HCT116 (cell line): Measurements from ENCODE around the gene WNT2B. TPM values are rescaled to one million over a fixed set of nuclear protein-coding genes. Genes with fewer than 3 reads are reported as not detected.

Source experiments
- ATAC-seq: fragments of 200-7000 bp; cut with Tn5 transposase; 2 replicates; pipeline ENCODE4 v1.9.1; 2020; ENCODE audit warnings: mild to moderate bottlenecking, moderate library complexity
- BruUV-seq: library from RNA; stranded (reverse); fragments of 400-500 nt; replicated peaks from 2 replicates; lab custom pipeline; 2021; lab: Mats Ljungman, UMichigan
- CTCF ChIA-PET: fragments of 300-600 bp; sonication (Branson Sonifier 250); formaldehyde crosslinking; loops from one replicate; lab custom pipeline; 2021; ENCODE audit warnings: antibody characterized with exemption; lab: Charles Lee
- POLR2A ChIA-PET: fragments of 300-600, 350-600 bp; sonication (Branson Sonifier 250); formaldehyde crosslinking; loops from one replicate; lab custom pipeline; 2021; ENCODE audit warnings: antibody characterized with exemption; lab: Charles Lee
- RAD21 ChIA-PET, 2 experiments: fragments of 300-600 bp; sonication (Branson Sonifier 250); formaldehyde crosslinking; loops; one replicate each; lab custom pipeline; 2023; ENCODE audit warnings: low total read pairs in 2 of 2; ENCODE audit not compliant: uncharacterized antibody in 2 of 2, unreplicated experiment in 2 of 2, low non-redundant PET in 1 of 2; lab: Charles Lee
- DNase-seq: peaks from one replicate; pipeline ENCODE4 v3.0.0-alpha.2; 2010; ENCODE audit warnings: low read depth, low spot score
- H2AFZ ChIP-seq: fragments of 200-600 bp; shearing (Covaris generic), sonication (generic); 2 replicates; pipeline ENCODE4 v1.6.1; 2017; ENCODE audit warnings: low read depth, mixed run types, mixed read lengths, antibody characterized with exemption, low read length; ENCODE audit not compliant: poor library complexity, severe bottlenecking
- H3K27ac ChIP-seq: 2 replicates; pipeline ENCODE4 v1.5.1; 2012; ENCODE audit warnings: low read depth, low read length
- H3K27me3 ChIP-seq: fragments of 200-600 bp; sonication (generic); 2 replicates; pipeline ENCODE4 v1.6.1; 2016; ENCODE audit warnings: mixed run types, low read length, mixed read lengths; ENCODE audit not compliant: insufficient read depth
- H3K36me3 ChIP-seq, 2 experiments: fragments of 200-500 bp in 1 of 2; fragments of 200-600 bp in 1 of 2; sonication (Bioruptor generic) in 1 of 2; sonication (generic) in 1 of 2; 2 replicates each; pipeline versions ENCODE4 v1.5.1 to v1.6.1; 2014 to 2016; ENCODE audit warnings: low read length in 2 of 2, inconsistent platforms in 1 of 2, mixed read lengths in 1 of 2, mixed run types in 1 of 2; ENCODE audit not compliant: insufficient read depth in 2 of 2, control insufficient read depth in 1 of 2
- H3K4me1 ChIP-seq, 2 experiments: fragments of 200-600 bp in 1 of 2; sonication (generic) in 1 of 2; 2 replicates each; pipeline versions ENCODE4 v1.5.1 to v1.6.1; 2012 to 2017; ENCODE audit warnings: low read length in 2 of 2, inconsistent platforms in 1 of 2, mild to moderate bottlenecking in 1 of 2, mixed read lengths in 1 of 2, mixed run types in 1 of 2, moderate library complexity in 1 of 2; ENCODE audit not compliant: insufficient read depth in 2 of 2, control insufficient read depth in 1 of 2
- H3K4me2 ChIP-seq: fragments of 200-600 bp; sonication (generic); 2 replicates; pipeline ENCODE4 v1.6.1; 2017; ENCODE audit warnings: mixed run types, low read length, mixed read lengths
- H3K4me3 ChIP-seq, 2 experiments: fragments of 200-600 bp in 1 of 2; sonication (generic) in 1 of 2; replicated peaks in 1 of 2; 2 replicates each; pipeline ENCODE4 v1.5.1; 2011 to 2016; ENCODE audit warnings: low read length in 2 of 2, control low read depth in 1 of 2, low read depth in 1 of 2, mild to moderate bottlenecking in 1 of 2, mixed read lengths in 1 of 2, mixed run types in 1 of 2
- H3K79me2 ChIP-seq: fragments of 200-600 bp; sonication (generic); 2 replicates; pipeline ENCODE4 v1.6.1; 2017; ENCODE audit warnings: mild to moderate bottlenecking, mixed run types, low read length, moderate library complexity, mixed read lengths; ENCODE audit not compliant: insufficient read depth
- H3K9ac ChIP-seq: fragments of 200-600 bp; sonication (generic); 2 replicates; pipeline ENCODE4 v1.6.1; 2016; ENCODE audit warnings: low read length, mixed read lengths
- H3K9me2 ChIP-seq: fragments of 200-600 bp; sonication (generic), shearing (Covaris generic); 2 replicates; pipeline ENCODE4 v1.6.1; 2017; ENCODE audit warnings: mixed run types, mild to moderate bottlenecking, moderate library complexity; ENCODE audit not compliant: insufficient read depth
- H3K9me3 ChIP-seq, 2 experiments: fragments of 200-500 bp in 1 of 2; fragments of 200-600 bp in 1 of 2; sonication (Bioruptor generic) in 1 of 2; sonication (generic) in 1 of 2; 2 replicates each; pipeline ENCODE4 v1.6.1; 2014 to 2017; ENCODE audit warnings: low read length in 2 of 2, mixed read lengths in 2 of 2, inconsistent platforms in 1 of 2, low read depth in 1 of 2, mild to moderate bottlenecking in 1 of 2, mixed run types in 1 of 2, moderate library complexity in 1 of 2; ENCODE audit not compliant: control insufficient read depth in 1 of 2, insufficient read depth in 1 of 2
- H4K20me1 ChIP-seq: fragments of 200-600 bp; sonication (generic), shearing (Covaris generic); 2 replicates; pipeline ENCODE4 v1.6.1; 2017; ENCODE audit warnings: mixed run types, mild to moderate bottlenecking, moderate library complexity; ENCODE audit not compliant: insufficient read depth
- EGR1 ChIP-seq: IDR thresholded peaks from 2 replicates; pipeline ENCODE4 v1.6.1; 2012; ENCODE audit warnings: low read depth
- FOSL1 ChIP-seq: IDR thresholded peaks from 2 replicates; pipeline ENCODE4 v1.6.1; 2012; ENCODE audit warnings: low read depth
- SIN3A ChIP-seq: IDR thresholded peaks from 2 replicates; pipeline ENCODE4 v1.6.1; 2012; ENCODE audit warnings: low read depth
- TCF7L2 ChIP-seq: IDR thresholded peaks from 2 replicates; pipeline ENCODE4 v1.7.0; 2011; ENCODE audit warnings: borderline replicate concordance, inconsistent platforms; ENCODE audit not compliant: insufficient read depth, insufficient read length; ENCODE audit errors: extremely low read depth
- YY1 ChIP-seq: IDR thresholded peaks from 2 replicates; pipeline ENCODE4 v1.6.1; 2011; ENCODE audit warnings: low read length, low read depth, moderate library complexity, mild to moderate bottlenecking; ENCODE audit not compliant: insufficient replicate concordance; ENCODE audit errors: extremely low read depth
- intact Hi-C: fragments of 100-400 bp; cut with micrococcal nuclease; formaldehyde crosslinking; loops from 2 replicates; pipeline ENCODE4 v1.10.0; 2022
- total RNA-seq: library from RNA; stranded (reverse); gene quantifications from one replicate; pipeline ENCODE4 v1.2.1, GENCODE V29; 2021; ENCODE audit not compliant: unreplicated experiment
- TF ChIP-seq, protein P1 (sequence below): IDR thresholded peaks from 2 replicates; pipeline ENCODE4 v1.6.1; 2011; ENCODE audit warnings: mild to moderate bottlenecking, low read length, moderate library complexity; ENCODE audit not compliant: insufficient replicate concordance; ENCODE audit errors: extremely low read depth
- TF ChIP-seq, protein P2 (sequence below), 3 experiments: fragments of 200-600 bp in 1 of 3; sonication (generic) in 1 of 3; IDR thresholded peaks in 2 of 3; conservative IDR thresholded peaks in 1 of 3; 2 replicates each; pipeline ENCODE4 v1.5.1; 2012 to 2017; ENCODE audit warnings: low read depth in 2 of 3, low read length in 2 of 3, antibody characterized with exemption in 1 of 3, borderline replicate concordance in 1 of 3, control low read depth in 1 of 3, mild to moderate bottlenecking in 1 of 3, mixed read lengths in 1 of 3, mixed run types in 1 of 3, moderate library complexity in 1 of 3; ENCODE audit not compliant: insufficient read depth in 1 of 3
- TF ChIP-seq, protein P3 (sequence below): IDR thresholded peaks from 2 replicates; pipeline ENCODE4 v1.6.1; 2012

Gene WNT2B
- total RNA-seq, 1 experiment from 2014 or later: 1.5 TPM

DNA sequence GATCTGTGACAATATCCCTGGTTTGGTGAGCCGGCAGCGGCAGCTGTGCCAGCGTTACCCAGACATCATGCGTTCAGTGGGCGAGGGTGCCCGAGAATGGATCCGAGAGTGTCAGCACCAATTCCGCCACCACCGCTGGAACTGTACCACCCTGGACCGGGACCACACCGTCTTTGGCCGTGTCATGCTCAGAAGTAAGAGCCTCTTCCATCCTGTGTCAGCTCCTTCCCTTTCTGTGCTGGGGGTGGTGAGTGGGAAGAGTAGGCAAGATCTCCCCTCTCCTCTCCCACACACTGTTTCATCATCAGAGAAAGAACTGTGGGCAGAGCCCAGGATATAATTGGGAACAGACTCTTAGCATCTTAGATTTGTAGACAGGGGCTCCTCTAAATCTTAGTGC lies 6.1 kb downstream of the WNT2B start (continued):
- no peak for TF ChIP-seq TCF7L2
- TF ChIP-seq, protein P1, sequence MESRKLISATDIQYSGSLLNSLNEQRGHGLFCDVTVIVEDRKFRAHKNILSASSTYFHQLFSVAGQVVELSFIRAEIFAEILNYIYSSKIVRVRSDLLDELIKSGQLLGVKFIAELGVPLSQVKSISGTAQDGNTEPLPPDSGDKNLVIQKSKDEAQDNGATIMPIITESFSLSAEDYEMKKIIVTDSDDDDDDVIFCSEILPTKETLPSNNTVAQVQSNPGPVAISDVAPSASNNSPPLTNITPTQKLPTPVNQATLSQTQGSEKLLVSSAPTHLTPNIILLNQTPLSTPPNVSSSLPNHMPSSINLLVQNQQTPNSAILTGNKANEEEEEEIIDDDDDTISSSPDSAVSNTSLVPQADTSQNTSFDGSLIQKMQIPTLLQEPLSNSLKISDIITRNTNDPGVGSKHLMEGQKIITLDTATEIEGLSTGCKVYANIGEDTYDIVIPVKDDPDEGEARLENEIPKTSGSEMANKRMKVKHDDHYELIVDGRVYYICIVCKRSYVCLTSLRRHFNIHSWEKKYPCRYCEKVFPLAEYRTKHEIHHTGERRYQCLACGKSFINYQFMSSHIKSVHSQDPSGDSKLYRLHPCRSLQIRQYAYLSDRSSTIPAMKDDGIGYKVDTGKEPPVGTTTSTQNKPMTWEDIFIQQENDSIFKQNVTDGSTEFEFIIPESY: no peak
- TF ChIP-seq YY1: no peak
- TF ChIP-seq, all 23 proteins: peak for 0

DNA sequence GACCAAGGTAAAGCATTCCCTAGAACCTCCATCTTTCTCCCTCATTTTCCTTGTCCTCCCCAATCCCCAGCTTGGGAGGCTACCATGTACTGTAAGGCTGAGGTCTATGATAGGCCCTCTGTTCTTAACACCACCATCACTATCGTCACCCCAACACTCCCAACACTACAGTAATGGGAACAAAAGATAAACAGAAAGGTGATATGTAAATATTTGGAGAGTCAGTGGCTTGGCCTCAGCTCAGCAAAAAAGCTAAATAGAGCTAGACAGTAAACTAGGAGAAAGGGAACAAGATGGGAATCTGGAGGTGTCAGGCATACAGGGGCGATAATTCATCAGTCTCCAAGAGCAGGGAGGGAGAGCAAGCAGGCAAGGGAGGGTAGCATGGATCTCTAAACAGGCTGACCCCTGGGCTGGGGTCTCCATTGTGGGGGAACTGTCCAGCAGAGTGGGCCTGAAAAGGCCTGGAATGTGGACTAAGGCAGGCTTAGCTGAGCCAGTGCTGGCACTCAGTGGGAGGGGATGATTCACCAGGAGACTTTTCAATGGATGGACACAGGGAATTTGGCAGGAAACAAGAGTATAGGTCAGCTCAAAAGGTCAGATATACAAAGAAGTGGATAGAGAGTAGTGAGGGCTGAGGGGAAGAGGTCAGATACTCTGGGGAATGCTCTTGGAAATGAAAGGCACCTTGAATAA lies 6.7 kb downstream of the WNT2B start:
- H3K4me1 ChIP-seq: peaks cover 2 to 8% of the 10 kb centered on the region in 2 experiments; a peak in 2 of 4 replicates
- no peaks in the 10 kb centered on the region for H3K36me3 ChIP-seq
- H3K4me3 ChIP-seq: no peak overlapping the region
- ChIA-PET RAD21 (no interaction called here), POLR2A (no interaction called here), CTCF (no interaction called here)
- H3K27me3 ChIP-seq: no peaks in the 10 kb centered on the region
- no peaks in the 10 kb centered on the region for H3K9me2 ChIP-seq
- no peaks in the 10 kb centered on the region for H4K20me1 ChIP-seq
- no peak overlapping the region for H3K9ac ChIP-seq
- H3K4me2 ChIP-seq: no peak overlapping the region
- DNase-seq (no peak), ATAC-seq (0 out of 2 replicates have a peak, but pooled peaks have one; percentile 47)
- no peaks in the 10 kb centered on the region for H3K79me2 ChIP-seq
- H3K27ac ChIP-seq: no peak overlapping the region
- no TSS peak for BruUV-seq
- intact Hi-C loops: no loop called here
- no peaks in the 10 kb centered on the region for H3K9me3 ChIP-seq
- no peak for TF ChIP-seq EGR1
- TF ChIP-seq SIN3A: no peak
- TF ChIP-seq, protein P2, sequence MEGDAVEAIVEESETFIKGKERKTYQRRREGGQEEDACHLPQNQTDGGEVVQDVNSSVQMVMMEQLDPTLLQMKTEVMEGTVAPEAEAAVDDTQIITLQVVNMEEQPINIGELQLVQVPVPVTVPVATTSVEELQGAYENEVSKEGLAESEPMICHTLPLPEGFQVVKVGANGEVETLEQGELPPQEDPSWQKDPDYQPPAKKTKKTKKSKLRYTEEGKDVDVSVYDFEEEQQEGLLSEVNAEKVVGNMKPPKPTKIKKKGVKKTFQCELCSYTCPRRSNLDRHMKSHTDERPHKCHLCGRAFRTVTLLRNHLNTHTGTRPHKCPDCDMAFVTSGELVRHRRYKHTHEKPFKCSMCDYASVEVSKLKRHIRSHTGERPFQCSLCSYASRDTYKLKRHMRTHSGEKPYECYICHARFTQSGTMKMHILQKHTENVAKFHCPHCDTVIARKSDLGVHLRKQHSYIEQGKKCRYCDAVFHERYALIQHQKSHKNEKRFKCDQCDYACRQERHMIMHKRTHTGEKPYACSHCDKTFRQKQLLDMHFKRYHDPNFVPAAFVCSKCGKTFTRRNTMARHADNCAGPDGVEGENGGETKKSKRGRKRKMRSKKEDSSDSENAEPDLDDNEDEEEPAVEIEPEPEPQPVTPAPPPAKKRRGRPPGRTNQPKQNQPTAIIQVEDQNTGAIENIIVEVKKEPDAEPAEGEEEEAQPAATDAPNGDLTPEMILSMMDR (IDR thresholded peaks at IDR 0.05 in 2 of 3, conservative IDR thresholded peaks at IDR 0.05 in 1 of 3; ENCODE audit: borderline replicate concordance in 1 of 3, insufficient read depth in 1 of 3, low read depth in 2 of 3, low read length in 2 of 3): no peak
- no peak for TF ChIP-seq FOSL1
- TF ChIP-seq, protein P3, sequence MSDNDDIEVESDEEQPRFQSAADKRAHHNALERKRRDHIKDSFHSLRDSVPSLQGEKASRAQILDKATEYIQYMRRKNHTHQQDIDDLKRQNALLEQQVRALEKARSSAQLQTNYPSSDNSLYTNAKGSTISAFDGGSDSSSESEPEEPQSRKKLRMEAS: no peak
- TF ChIP-seq, all 23 proteins: peak for 0
- H2AFZ ChIP-seq: no peak overlapping the region
